ENCODE data around the gene DGKI.

Gene DGKI

GRCh38 chr7:137482466-137482865 is 364.3 kb downstream of the DGKI start:
- Mint-ChIP-seq H3K27ac (ENCODE audit: low read depth) (no peak overlapping the region), H3K4me1 (no peaks in the 10 kb centered on the region), H3K36me3 (ENCODE audit: insufficient read depth) (no peaks in the 10 kb centered on the region), H3K9me3 (peaks cover 14% of the 10 kb centered on the region), H3K27me3 (no peaks in the 10 kb centered on the region), H3K4me3 (no peak overlapping the region)
- ATAC-seq (replicated peaks; ENCODE audit: extremely low read depth, poor library complexity, severe bottlenecking) (no peak), DNase-seq (ENCODE audit: low spot score in 2 of 2) (no peak)

- H3K4me3 Mint-ChIP-seq: no peak overlapping the region
- H3K27ac Mint-ChIP-seq (ENCODE audit: low read depth): no peak overlapping the region
- H3K27me3 Mint-ChIP-seq: no peaks in the 10 kb centered on the region
- no peaks in the 10 kb centered on the region for H3K36me3 Mint-ChIP-seq (ENCODE audit: insufficient read depth)
- H3K4me1 Mint-ChIP-seq: no peaks in the 10 kb centered on the region
- H3K9me3 Mint-ChIP-seq: peaks cover 14% of the 10 kb centered on the region
- ATAC-seq (replicated peaks; ENCODE audit: extremely low read depth, poor library complexity, severe bottlenecking) (no peak), DNase-seq (ENCODE audit: low spot score in 2 of 2) (no peak)
Measured at GRCh38 chr7:137480824-137481365, 365.9 kb downstream of the DGKI start.

GRCh38 chr7:137480401-137480800 is 366.4 kb downstream of the DGKI start:
- Mint-ChIP-seq H3K27ac (ENCODE audit: low read depth) (no peak overlapping the region), H3K36me3 (ENCODE audit: insufficient read depth) (no peaks in the 10 kb centered on the region), H3K4me1 (no peaks in the 10 kb centered on the region), H3K4me3 (no peak overlapping the region), H3K27me3 (no peaks in the 10 kb centered on the region), H3K9me3 (peaks cover 14% of the 10 kb centered on the region)
- ATAC-seq (replicated peaks; ENCODE audit: extremely low read depth, poor library complexity, severe bottlenecking) (no peak), DNase-seq (ENCODE audit: low spot score in 2 of 2) (no peak)

GRCh38 chr7:137476937-137477336 is 369.8 kb downstream of the DGKI start:
- ATAC-seq (replicated peaks; ENCODE audit: extremely low read depth, poor library complexity, severe bottlenecking) (no peak), DNase-seq (ENCODE audit: low spot score in 2 of 2) (no peak)
- Mint-ChIP-seq H3K9me3 (peaks cover 6% of the 10 kb centered on the region), H3K36me3 (ENCODE audit: insufficient read depth) (no peaks in the 10 kb centered on the region), H3K4me3 (no peak overlapping the region), H3K27ac (ENCODE audit: low read depth) (no peak overlapping the region), H3K27me3 (no peaks in the 10 kb centered on the region), H3K4me1 (no peaks in the 10 kb centered on the region)

- Mint-ChIP-seq H3K9me3 (peaks cover 5% of the 10 kb centered on the region), H3K4me1 (no peaks in the 10 kb centered on the region), H3K4me3 (no peak overlapping the region), H3K36me3 (ENCODE audit: insufficient read depth) (no peaks in the 10 kb centered on the region), H3K27ac (ENCODE audit: low read depth) (no peak overlapping the region), H3K27me3 (no peaks in the 10 kb centered on the region)
- DNase-seq (ENCODE audit: low spot score in 2 of 2) (no peak), ATAC-seq (replicated peaks; ENCODE audit: extremely low read depth, poor library complexity, severe bottlenecking) (no peak)
Measured at GRCh38 chr7:137475966-137476365, 370.8 kb downstream of the DGKI start.

GRCh38 chr7:137474540-137475026 is 372.2 kb downstream of the DGKI start:
- Mint-ChIP-seq H3K36me3 (ENCODE audit: insufficient read depth) (no peaks in the 10 kb centered on the region), H3K4me3 (no peak overlapping the region), H3K27me3 (no peaks in the 10 kb centered on the region), H3K9me3 (peaks cover 5% of the 10 kb centered on the region), H3K27ac (ENCODE audit: low read depth) (no peak overlapping the region), H3K4me1 (no peaks in the 10 kb centered on the region)
- ATAC-seq (replicated peaks; ENCODE audit: extremely low read depth, poor library complexity, severe bottlenecking) (no peak), DNase-seq (ENCODE audit: low spot score in 2 of 2) (no peak)

- no peaks in the 10 kb centered on the region for H3K36me3 Mint-ChIP-seq (ENCODE audit: insufficient read depth)
- H3K4me1 Mint-ChIP-seq: no peaks in the 10 kb centered on the region
Measured at GRCh38 chr7:137471128-137471527, 375.6 kb downstream of the DGKI start.

GRCh38 chr7:137469858-137470257 is 376.9 kb downstream of the DGKI start:
- Mint-ChIP-seq H3K36me3 (ENCODE audit: insufficient read depth) (no peaks in the 10 kb centered on the region), H3K9me3 (peaks cover 5% of the 10 kb centered on the region), H3K4me3 (no peak overlapping the region), H3K27ac (ENCODE audit: low read depth) (no peak overlapping the region), H3K4me1 (no peaks in the 10 kb centered on the region), H3K27me3 (no peaks in the 10 kb centered on the region)
- DNase-seq (ENCODE audit: low spot score in 2 of 2): no peak
- ATAC-seq (replicated peaks; ENCODE audit: extremely low read depth, poor library complexity, severe bottlenecking): no peak

More at GRCh38 chr7:137471128-137471527, 375.6 kb downstream of the DGKI start:
- no peak for ATAC-seq (replicated peaks; ENCODE audit: extremely low read depth, poor library complexity, severe bottlenecking)
- H3K27me3 Mint-ChIP-seq: no peaks in the 10 kb centered on the region
- peaks cover 5% of the 10 kb centered on the region for H3K9me3 Mint-ChIP-seq
- H3K4me3 Mint-ChIP-seq: no peak overlapping the region
- no peak overlapping the region for H3K27ac Mint-ChIP-seq (ENCODE audit: low read depth)
- no peak for DNase-seq (ENCODE audit: low spot score in 2 of 2)

- Mint-ChIP-seq H3K27me3 (no peaks in the 10 kb centered on the region), H3K4me1 (no peaks in the 10 kb centered on the region), H3K4me3 (no peak overlapping the region), H3K36me3 (ENCODE audit: insufficient read depth) (no peaks in the 10 kb centered on the region), H3K27ac (ENCODE audit: low read depth) (no peak overlapping the region), H3K9me3 (peaks cover 3% of the 10 kb centered on the region)
- no peak for DNase-seq (ENCODE audit: low spot score in 2 of 2)
- no peak for ATAC-seq (replicated peaks; ENCODE audit: extremely low read depth, poor library complexity, severe bottlenecking)
Measured at GRCh38 chr7:137469191-137469811, 377.5 kb downstream of the DGKI start.

- no peaks in the 10 kb centered on the region for H3K36me3 Mint-ChIP-seq (ENCODE audit: insufficient read depth)
- no peak overlapping the region for H3K27ac Mint-ChIP-seq (ENCODE audit: low read depth)
- no peaks in the 10 kb centered on the region for H3K9me3 Mint-ChIP-seq
- DNase-seq (ENCODE audit: low spot score in 2 of 2) (no peak), ATAC-seq (replicated peaks; ENCODE audit: extremely low read depth, poor library complexity, severe bottlenecking) (no peak)
- H3K27me3 Mint-ChIP-seq: no peaks in the 10 kb centered on the region
- H3K4me3 Mint-ChIP-seq: no peak overlapping the region
- no peaks in the 10 kb centered on the region for H3K4me1 Mint-ChIP-seq
Measured at GRCh38 chr7:137462847-137463246, 383.9 kb downstream of the DGKI start.

GRCh38 chr7:137462074-137462715 is 384.6 kb downstream of the DGKI start:
- Mint-ChIP-seq H3K4me3 (no peak overlapping the region), H3K36me3 (ENCODE audit: insufficient read depth) (no peaks in the 10 kb centered on the region), H3K4me1 (no peaks in the 10 kb centered on the region), H3K27me3 (no peaks in the 10 kb centered on the region), H3K27ac (ENCODE audit: low read depth) (no peak overlapping the region), H3K9me3 (no peaks in the 10 kb centered on the region)
- DNase-seq (ENCODE audit: low spot score in 2 of 2) (no peak), ATAC-seq (replicated peaks; ENCODE audit: extremely low read depth, poor library complexity, severe bottlenecking) (no peak)

GRCh38 chr7:137458399-137458798 is 388.4 kb downstream of the DGKI start:
- Mint-ChIP-seq H3K27ac (ENCODE audit: low read depth) (no peak overlapping the region), H3K4me1 (no peaks in the 10 kb centered on the region), H3K36me3 (ENCODE audit: insufficient read depth) (no peaks in the 10 kb centered on the region), H3K4me3 (no peak overlapping the region), H3K9me3 (no peaks in the 10 kb centered on the region), H3K27me3 (no peaks in the 10 kb centered on the region)
- DNase-seq (ENCODE audit: low spot score in 2 of 2) (no peak), ATAC-seq (replicated peaks; ENCODE audit: extremely low read depth, poor library complexity, severe bottlenecking) (no peak)

GRCh38 chr7:137454767-137455166 is 392.0 kb downstream of the DGKI start:
- no peaks in the 10 kb centered on the region for H3K9me3 Mint-ChIP-seq
- no peak overlapping the region for H3K4me3 Mint-ChIP-seq
- H3K27ac Mint-ChIP-seq (ENCODE audit: low read depth): no peak overlapping the region
- DNase-seq (ENCODE audit: low spot score in 2 of 2): no peak
- no peak for ATAC-seq (replicated peaks; ENCODE audit: extremely low read depth, poor library complexity, severe bottlenecking)
- H3K4me1 Mint-ChIP-seq: no peaks in the 10 kb centered on the region
- no peaks in the 10 kb centered on the region for H3K27me3 Mint-ChIP-seq
- no peaks in the 10 kb centered on the region for H3K36me3 Mint-ChIP-seq (ENCODE audit: insufficient read depth)
